Hematopoietic multipotent progenitor cell treated with erythropoietin and hydrocortisone succinate and interleukin-3 and kit ligand, for 8 days (in vitro differentiated cells): Measurements from ENCODE around the gene TPRX2.
"Not testable (repeated sequence)": the region's sequence is repeated elsewhere in the genome, so short reads cannot be mapped to it uniquely, and the experiment has no call there.

ENCODE experiments used
- DNase-seq: peaks from one replicate; pipeline ENCODE4 v3.0.0-alpha.2; 2015

Gene TPRX2, protein sequence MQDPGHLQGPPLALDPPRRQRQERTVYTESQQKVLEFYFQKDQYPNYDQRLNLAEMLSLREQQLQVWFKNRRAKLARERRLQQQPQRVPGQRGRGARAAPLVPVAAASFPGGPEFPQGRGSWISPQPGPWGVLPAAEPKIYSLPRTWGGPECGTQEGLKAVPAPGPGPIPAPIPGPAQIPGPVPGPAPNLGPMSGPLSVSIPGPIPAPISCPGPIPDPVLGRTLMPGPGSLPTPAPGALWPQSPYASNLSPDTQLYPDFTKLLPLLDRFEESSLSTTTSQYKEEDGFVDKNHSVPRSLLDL

DNA sequence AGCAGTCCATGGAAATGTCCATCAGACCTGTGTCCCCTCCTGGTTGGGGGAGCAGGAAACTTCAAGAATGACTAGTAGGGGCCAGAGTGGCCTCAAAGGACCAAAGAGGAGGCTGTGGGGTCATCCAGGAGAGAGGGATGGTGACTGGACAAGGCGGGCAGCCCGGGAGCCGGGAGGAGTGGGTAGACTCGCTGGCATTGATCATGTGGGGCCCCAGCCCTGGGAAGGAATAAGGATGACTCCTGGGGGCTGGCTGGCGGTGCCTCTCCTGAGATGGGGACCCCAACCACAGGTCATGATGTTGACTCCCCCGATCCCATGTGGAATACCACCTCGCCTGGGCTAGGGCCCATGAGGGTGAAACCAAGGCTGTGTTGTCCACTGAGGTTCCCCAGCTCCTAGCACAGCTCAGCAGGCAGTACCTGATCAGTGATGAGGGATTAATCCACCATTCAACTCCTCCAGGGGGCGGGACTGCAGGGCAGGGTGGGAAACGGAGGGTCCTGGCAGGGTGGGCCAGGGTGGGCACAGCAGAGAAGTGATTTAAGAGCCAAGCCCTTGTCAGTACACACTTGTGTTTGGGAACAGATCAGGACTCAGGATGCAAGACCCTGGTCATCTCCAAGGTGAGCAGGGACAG is at the start of gene TPRX2:
Gene TPRX2 (plus strand): TSS at position 590 of the 640 bp plus-strand sequence. CDS start 12 bp downstream, at position 602.
- DNase-seq: not testable (repeated sequence)

DNA sequence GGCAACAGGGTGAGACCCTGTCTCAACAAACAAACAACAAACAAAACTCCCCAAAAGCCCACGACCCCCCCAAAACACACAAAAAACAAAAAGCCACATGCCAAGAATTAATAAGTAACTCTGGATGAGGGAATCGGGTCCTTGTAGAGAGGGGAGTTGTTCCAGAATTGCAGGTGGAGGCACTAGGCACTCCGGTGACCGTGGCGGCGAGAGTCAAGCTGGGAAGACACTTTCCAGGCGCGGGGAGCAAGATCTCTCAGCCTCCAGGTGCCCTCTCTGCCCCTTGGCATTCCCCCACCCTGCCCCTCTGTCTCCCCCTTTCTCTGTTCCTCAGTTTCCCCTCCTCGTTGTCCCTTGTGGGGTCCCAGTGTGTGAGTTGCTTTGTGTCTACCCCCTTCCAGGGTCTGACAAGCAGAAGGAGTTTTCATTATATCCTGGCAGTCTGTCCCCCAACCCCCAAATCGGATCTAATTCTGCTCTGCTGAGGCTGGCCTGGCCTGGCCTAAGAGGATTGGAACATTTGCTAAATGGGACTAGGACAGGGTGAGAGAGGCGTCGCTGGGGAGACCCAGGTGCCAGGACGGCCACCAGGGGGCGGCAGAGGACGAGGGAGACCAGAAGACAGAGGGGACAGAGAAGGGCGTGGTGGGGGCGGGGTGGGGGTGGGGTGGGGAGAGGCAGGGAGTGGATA is 45.6 kb upstream of the TPRX2 start:
- peak; percentile 80 for DNase-seq

DNA sequence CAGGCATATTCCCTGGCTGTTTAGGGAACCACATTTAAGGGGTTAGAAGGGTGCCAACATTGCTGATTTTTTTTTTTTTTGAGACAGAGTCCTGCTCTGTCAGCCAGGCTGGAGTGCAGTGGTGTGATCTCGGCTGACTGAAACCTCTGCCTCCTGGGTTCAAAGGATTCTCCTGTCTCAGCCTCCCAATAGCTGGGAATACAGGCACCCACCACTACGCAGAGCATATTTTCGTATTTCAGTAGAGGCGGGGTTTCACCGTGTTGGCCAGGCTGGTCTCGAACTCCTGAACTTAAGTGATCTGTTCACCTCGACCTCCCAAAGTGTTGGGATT is 45.1 kb upstream of the TPRX2 start:
- no peak for DNase-seq

DNA sequence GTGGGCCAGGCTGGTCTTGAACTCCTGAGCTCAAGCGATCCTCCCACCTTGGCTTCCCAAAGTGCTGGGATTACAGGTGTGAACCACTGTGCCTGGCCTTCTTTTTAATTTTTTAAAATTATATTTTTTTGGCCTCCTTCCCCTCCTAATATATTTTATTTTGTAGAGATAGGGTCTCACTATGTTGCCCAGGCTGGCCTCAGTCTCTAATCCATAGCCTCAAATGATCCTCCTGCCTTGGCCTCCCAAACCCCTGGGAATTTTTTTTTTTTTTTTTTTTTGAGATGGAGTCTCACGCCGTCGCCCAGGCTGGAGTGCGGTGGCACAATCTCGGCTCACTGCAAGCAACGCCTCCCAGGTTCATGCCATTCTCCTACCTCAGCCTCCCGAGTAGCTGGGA is 42.8 kb upstream of the TPRX2 start:
- not testable (repeated sequence) for DNase-seq

DNA sequence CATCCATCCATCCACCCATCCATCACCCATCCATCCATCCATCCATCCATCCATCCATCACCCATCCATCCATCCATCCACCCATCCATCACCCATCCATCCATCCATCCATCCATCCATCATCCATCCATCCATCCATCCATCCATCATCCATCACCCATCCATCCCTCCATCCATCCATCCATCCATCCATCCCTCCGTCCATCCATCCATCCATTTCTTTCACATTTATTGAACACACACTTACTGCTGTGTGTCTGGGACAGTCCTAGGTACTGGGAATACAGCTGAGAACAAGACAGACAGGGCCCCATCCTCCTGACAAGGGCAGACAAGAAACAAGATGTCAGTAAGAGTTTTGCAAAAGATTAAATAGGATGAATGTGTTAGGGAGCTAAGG is 40.8 kb upstream of the TPRX2 start:
- not testable (repeated sequence) for DNase-seq

DNA sequence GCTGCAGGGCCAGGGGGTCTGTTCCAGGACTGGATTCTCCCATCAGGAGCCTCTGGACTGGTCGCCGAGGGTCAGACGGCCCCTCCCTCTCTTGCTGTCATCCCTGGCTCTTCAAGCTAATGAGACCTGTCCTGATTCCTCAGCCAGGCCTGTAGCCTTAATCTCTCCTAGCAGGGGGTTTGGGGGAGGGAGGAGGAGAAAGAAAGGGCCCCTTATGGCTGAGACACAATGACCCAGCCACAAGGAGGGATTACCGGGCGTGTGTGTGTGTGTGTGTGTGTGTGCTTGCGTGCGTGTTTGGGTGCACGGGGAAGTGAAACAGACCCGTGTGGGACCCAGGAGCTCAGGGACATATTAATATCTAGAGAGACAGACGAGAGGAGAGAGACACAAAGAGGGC is 39.2 kb upstream of the TPRX2 start:
- DNase-seq: no peak

DNA sequence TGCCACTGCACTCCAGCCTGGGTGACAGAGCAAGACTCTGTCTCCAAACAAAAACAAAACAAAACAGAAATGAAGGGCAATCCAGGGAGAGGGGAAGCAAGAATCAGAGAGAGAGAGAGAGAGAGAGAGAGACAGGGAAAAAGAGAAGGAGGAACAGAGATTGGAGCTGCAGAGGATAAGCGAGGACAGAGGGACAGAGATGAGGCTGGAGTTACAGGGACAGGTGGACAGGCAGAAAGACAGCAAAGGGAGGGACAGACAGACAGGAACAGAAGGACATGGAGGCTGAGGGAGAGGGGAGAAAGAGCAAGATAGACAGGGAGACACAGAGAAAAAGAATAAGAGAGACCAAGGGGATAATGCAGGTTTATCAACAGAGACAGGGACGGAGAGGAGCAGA is 38.6 kb upstream of the TPRX2 start:
- no peak for DNase-seq

DNA sequence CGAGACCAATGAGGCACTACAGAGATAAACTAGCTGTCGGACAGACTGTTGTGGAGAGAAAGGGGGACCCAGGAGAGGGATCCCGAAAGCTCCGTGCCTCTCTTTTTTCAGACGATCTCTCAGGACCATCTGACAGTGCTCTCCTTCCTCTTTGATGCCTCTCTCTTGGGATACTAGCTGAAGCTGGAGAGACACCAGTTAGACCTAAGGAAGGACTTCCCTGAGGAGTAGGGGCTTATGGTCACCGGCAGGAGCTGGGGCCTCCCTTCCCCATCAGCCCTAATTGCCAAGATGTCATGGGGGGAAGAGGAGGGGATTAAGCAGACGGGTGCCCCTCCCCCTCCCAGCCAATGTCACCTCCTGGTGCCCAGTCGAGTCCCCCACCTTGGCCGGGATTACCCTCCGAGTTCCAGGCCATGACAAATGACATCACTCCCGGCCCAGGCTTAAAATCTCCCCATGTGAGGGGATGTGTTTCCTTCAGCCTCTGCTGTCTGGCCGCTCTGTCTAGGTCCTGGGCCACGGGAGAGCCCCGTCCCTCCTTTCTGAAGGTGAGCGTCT is 37.5 kb upstream of the TPRX2 start, which contains the start of gene CRX:
Gene CRX (plus strand): TSS at position 478 of the 561 bp plus-strand sequence. CDS start 12,507 bp downstream, outside the sequence.
- DNase-seq: no peak

DNA sequence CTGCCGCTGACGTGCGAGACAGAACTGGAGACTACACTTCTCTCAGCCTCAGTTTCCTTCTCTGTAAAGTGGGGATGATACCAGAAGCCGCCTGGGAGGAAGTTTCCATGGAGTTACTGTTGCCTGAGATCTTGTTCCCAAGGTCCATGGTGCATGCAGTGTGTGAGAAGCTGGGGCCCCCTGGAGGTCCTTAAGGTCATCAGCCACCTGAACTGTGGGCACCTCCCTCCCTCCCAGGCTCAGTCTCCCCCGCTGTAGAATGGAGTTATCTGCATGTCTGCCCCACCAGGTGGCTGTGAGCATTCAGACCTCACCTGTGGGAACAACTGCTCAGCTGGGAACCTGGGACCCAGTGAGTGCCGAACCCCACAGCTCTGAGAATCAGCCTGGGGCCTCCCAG is 34.6 kb upstream of the TPRX2 start:
- DNase-seq: no peak

DNA sequence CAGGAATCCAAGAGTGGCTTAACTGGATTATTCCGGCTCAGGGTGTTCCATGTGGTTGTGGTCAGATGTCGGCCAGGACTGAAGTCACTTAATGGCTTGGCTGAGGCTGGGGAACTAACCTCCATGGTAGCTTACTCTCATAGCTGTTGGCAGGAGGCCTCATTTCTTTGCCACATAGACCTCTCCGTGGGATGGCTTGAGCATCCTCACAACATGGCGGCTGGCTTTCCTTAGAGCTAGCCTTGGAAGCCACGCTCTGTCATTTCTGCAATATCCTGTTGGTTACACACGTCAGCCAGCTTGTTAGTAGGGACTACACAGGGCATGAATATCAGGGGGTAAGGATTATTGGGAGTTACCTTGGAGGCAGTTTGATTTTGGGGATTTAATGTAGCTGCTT is 32.2 kb upstream of the TPRX2 start:
- no peak for DNase-seq

DNA sequence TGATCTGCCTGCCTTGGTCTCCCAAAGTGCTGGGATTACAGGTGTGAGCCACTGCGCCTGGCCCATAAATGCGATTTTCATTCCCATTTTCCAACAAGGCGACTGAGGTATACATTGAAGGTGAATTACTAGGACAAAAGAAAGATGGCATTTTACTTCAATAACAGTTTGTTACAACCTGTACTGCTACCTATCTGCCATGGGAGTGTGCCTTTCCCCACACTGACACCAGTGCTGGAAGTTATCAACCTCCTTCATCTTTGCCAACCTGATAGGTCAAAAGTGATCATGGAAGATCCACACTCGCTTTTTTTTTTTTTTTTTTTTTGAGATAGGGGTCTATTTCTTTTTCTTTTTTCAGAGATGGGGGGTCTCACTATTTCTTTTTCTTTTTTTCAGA is 26.3 kb upstream of the TPRX2 start:
- DNase-seq: no peak

DNA sequence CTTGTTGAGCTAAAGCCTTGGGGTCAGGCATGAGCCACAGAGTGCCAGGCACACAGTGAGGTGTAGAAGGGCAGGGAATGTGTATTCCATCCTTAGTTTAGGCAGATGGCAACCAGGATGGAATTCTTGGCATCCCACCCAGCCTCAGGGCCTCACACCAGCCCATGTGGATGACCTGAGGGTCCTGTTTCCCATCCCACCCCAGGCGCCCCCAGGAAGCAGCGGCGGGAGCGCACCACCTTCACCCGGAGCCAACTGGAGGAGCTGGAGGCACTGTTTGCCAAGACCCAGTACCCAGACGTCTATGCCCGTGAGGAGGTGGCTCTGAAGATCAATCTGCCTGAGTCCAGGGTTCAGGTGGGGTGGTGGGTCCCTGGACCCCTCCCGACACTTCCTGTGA is 23.0 kb upstream of the TPRX2 start:
- DNase-seq: no peak

DNA sequence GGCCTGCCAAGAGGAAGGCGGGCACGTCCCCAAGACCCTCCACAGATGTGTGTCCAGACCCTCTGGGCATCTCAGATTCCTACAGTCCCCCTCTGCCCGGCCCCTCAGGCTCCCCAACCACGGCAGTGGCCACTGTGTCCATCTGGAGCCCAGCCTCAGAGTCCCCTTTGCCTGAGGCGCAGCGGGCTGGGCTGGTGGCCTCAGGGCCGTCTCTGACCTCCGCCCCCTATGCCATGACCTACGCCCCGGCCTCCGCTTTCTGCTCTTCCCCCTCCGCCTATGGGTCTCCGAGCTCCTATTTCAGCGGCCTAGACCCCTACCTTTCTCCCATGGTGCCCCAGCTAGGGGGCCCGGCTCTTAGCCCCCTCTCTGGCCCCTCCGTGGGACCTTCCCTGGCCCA is 19.6 kb upstream of the TPRX2 start:
- DNase-seq: no peak

DNA sequence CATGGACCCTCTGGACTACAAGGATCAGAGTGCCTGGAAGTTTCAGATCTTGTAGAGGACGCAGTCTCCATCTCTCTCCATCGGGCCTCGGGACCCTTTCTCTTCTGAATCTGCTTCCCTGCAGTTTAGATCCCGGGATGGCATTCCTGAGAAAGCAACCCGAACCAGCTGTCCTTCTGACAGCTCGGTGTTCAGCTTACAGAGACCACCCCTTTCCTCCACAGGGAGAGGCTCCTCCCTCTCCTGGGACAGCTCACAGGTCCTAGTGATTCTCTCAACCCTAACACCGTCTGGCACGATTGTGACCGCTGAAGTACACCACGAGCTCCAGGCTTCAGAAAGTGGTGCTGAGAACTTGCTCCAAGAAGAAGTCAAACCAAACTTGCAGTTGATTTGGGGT is 19.1 kb upstream of the TPRX2 start:
- no peak for DNase-seq

DNA sequence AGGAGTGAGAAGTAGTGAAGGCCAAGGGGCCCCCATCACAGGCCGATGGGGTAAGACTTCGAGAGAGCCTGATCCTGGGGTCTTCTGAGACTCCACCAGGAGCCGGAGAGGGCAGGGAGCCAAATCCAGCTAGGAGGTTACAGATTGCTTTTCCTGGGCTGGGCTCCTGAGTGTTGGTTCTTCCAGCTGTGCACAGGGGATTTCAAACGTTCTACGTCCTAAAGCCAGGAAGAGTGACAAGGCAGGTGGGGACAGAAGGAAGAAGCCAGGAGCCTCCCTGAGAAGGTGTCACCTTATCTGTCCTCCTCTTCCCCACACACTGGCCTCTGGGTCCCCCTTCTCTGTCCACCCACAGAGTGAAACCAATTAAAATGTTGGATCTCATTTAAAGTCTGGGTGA is 16.1 kb upstream of the TPRX2 start:
- no peak for DNase-seq

DNA sequence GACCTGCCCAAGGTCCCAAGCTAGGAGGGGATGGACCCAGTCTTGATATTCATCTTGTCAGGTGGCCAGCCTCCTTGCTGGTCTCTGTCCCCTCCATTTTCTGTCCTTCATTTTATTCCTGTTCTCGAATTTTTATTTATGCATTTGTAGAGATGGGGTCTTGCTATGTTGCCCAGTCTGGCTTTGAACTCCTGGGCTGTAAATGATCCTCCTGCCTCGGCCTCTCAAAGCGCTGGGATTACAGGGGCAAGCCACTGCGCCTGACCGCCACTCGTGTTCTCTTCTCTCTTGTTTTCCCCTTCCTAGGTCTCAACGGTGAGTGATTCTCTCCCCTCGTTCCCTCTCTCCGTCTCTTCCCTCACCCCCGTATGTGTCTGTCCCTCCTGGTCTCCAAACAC is 10.6 kb upstream of the TPRX2 start:
- DNase-seq: no peak

DNA sequence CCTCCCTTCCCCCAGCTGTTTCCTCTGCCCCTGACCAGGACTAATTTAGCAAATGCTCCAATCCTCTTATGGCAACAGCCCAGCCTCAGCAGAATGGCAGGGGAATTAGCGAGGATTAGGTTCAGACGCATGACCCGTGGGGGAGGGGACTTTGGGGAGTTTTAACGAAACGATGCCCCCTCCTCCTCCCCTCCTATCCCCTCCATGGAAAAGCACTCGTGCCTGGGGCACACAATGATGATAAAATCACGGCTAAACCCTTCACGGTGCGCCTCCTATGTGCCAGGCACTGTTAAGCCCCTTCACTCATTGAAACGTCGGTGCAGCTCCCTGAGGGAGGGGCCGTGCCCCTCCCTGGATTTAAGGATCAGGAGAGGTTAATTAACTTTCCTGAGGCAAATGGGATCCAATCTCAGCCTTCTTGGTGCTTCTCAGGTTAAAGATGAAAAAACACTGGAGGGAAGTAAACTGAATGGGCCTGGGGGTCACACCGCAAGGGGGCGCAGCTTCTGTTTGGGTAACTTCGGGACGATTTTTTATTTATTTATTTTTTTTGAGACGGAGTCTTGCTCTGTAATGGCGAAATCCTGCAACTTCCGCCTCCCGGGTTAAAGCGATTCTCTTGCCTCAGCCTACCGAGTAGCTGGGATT is 10.1 kb upstream of the TPRX2 start:
- DNase-seq: peak; percentile 13

DNA sequence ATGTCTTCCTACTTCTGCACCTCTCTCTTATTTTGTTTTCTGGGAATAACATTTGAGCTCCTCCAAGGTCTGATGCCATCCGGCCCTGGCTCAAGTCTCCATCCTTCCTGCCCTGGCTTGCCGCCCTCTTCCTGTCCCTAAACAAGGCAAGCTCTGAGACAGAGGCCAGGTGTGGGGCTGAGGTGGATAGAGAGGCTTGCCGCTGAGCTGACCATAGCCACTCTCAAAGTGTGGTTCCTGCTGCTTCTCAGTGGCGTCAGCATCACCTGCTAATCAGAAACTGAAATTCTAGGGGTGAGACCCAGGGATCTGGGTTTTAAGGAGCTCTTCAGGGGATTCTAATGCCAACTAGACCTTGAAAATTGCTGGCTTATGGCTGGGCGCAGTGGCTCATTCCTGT is 6.0 kb upstream of the TPRX2 start:
- DNase-seq: no peak

DNA sequence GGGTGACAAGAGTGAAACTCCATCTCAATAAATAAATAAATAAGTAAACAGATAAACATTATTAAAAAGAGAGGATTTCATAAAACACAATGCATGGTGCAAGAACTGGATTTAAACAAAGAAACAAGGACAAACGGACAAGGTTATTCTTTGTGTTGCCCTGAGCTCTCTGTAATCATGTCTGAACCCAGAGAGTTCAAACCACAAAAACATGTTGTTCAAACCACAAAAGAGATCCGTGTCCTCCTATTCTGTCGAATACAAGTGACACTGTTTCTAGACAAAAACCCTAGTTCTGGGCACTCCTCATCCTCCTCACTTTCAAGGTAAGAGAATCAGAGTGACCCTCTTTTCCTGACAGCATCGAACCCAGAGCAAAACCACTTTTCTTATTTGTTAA is 4.6 kb upstream of the TPRX2 start:
- no peak for DNase-seq

DNA sequence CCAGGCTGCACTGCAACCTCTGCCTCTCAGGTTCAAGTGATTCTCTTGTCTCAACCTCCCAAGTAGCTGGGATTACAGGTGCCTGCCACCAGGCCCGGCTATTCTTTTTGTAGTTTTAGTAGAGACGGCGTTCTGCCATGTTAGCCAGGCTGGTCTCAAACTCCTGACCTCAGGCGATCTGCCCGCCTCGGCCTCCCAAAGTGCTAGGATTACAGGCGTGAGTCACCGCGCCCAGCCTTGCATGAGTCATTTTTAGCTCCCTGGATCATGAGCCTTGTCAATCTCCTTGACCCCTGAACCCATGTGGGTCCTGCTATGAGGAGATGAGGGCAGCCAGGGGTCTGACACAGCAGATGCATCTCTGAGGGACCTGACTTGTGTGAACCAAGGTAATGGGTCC is 804 bp upstream of the TPRX2 start:
- not testable (repeated sequence) for DNase-seq

DNA sequence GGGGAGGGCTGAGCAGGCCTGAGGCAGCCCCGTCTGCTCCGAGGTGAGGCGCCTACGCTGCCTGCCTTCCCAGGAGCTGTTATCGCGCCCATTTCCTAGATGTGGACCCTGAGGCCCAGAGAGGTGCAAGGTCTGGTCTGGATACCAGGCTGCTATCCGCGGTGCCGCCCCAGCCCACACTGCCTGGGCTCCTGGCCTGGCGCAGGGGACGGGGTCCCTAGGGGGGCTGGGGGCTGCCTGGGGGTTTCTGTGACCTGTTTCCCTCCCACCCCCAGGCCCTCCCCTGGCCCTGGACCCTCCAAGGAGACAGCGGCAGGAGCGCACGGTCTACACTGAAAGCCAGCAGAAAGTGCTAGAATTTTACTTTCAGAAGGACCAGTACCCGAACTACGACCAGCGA is 803 bp downstream of the TPRX2 start:
- DNase-seq: not testable (repeated sequence)

DNA sequence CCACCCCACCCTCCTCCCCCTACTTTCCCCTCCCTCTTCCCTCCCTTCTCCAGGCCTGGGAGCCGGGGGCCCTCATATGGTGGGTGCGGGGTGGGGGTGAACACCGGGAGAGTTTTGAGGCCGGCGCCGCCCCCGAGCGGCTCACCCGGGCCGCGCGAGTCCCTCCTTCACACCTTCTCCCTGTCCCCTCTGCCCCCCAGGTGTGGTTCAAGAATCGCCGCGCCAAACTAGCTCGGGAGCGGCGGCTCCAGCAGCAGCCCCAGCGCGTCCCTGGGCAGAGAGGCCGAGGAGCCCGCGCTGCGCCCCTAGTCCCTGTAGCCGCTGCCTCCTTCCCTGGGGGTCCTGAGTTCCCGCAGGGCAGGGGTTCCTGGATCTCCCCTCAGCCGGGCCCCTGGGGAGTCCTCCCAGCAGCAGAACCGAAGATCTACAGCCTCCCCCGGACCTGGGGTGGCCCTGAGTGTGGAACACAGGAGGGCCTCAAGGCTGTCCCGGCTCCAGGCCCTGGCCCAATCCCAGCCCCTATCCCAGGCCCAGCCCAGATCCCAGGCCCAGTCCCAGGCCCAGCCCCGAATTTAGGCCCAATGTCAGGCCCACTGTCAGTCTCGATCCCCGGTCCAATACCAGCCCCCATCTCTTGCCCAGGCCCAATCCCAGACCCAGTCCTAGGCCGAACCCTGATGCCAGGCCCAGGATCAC is 1.7 kb downstream of the TPRX2 start:
- no peak for DNase-seq

DNA sequence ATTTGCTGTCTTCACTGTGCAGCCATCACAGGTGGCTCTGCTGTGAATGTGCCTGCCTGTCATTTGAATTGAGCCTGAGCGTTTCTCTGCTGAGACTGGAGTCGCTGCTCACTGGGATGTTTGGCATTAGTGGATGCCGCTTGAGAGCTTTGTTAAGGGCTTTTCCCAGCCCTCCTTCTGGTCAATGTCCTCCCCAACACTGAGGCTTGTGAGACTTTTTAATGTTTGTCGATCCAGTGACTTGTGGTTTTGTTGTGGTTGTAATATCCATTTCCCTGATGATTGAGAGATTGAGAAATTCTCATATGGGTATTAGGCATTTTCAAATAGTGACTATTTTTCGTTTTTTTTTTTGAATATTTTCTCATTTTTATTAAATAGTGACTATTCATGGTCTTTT is 2.6 kb downstream of the TPRX2 start:
- no peak for DNase-seq
